Activated CD4-positive, CD25-positive, alpha-beta regulatory T cell treated with anti-CD3 and anti-CD28 coated beads, Interleukin-2, amount 50 U/mL, for 24 hours (primary cell): Measurements from ENCODE around the gene PSMD9.
A peak's percentile ranks its signal among the peaks of the same experiment; 100 is the strongest.
"Not testable (repeated sequence)": the region's sequence is repeated elsewhere in the genome, so short reads cannot be mapped to it uniquely, and the experiment has no call there.

Experiments
- ATAC-seq, 2 donors: fragments of 150-1000 bp; cut with Tn5 transposase; one replicate each; pipeline ENCODE4 v1.10.0; 2021; ENCODE audit warnings: mild to moderate bottlenecking in 1 of 2, moderate library complexity in 1 of 2

Gene PSMD9

GRCh38 chr12:121888478-121889273, at the start of gene PSMD9:
PSMD9 (plus strand) TSS chr12:121888790; CDS start chr12:121888857, 67 bp downstream.
- ATAC-seq = peak; percentile 94 to 96

GRCh38 chr12:121839106-121839992, 49.2 kb upstream of the PSMD9 start:
- ATAC-seq = peak; percentile 96 to 97

- no peak for ATAC-seq
These were observed 48.4 kb upstream of the PSMD9 start for GRCh38 chr12:121839993-121840761.

- no peak for ATAC-seq
These were observed 45.2 kb upstream of the PSMD9 start for GRCh38 chr12:121843236-121843982.

- no peak for ATAC-seq
These were observed 42.9 kb upstream of the PSMD9 start for GRCh38 chr12:121845701-121846100.

GRCh38 chr12:121849211-121849610, 39.4 kb upstream of the PSMD9 start:
- ATAC-seq = no peak

GRCh38 chr12:121849665-121850064, 38.9 kb upstream of the PSMD9 start:
- ATAC-seq = no peak

- ATAC-seq = not testable (repeated sequence)
These were observed 36.2 kb upstream of the PSMD9 start for GRCh38 chr12:121852392-121852791.

GRCh38 chr12:121857322-121858246, 31.0 kb upstream of the PSMD9 start:
- no peak for ATAC-seq

GRCh38 chr12:121858318-121858661, 30.3 kb upstream of the PSMD9 start:
- ATAC-seq = no peak

- no peak for ATAC-seq
These were observed 29.7 kb upstream of the PSMD9 start, which contains the start of gene HPD for GRCh38 chr12:121858662-121859572. HPD (minus strand) TSS chr12:121858859; CDS start chr12:121858823, 36 bp downstream.

- ATAC-seq = no peak
These were observed 28.3 kb upstream of the PSMD9 start for GRCh38 chr12:121860257-121860656.

- ATAC-seq = not testable (repeated sequence)
These were observed 27.9 kb upstream of the PSMD9 start for GRCh38 chr12:121860699-121861098.

GRCh38 chr12:121861636-121862254, 26.8 kb upstream of the PSMD9 start:
- ATAC-seq = no peak

- no peak for ATAC-seq
These were observed 22.3 kb upstream of the PSMD9 start for GRCh38 chr12:121866331-121866730.

GRCh38 chr12:121869229-121869628, 19.4 kb upstream of the PSMD9 start:
- ATAC-seq = not testable (repeated sequence)

GRCh38 chr12:121871467-121871866, 17.1 kb upstream of the PSMD9 start:
- ATAC-seq = no peak

- no peak for ATAC-seq
These were observed 15.9 kb upstream of the PSMD9 start for GRCh38 chr12:121872546-121873215.

- ATAC-seq = no peak
These were observed 15.4 kb upstream of the PSMD9 start for GRCh38 chr12:121873216-121873569.
